GM12878 (cell line): Measurements from ENCODE around the gene RNF148. TPM values are rescaled to one million over a fixed set of nuclear protein-coding genes. Genes with fewer than 3 reads are reported as not detected.

Experiments
- ATAC-seq: fragments of 200-7000 bp; cut with Tn5 transposase; 3 replicates; pipeline ENCODE4 v1.9.1; 2020; ENCODE audit warnings: mild to moderate bottlenecking, moderate library complexity
- BruUV-seq: library from RNA; stranded (reverse); fragments of 400-500 nt; replicated peaks from 2 replicates; lab custom pipeline; 2021; lab: Mats Ljungman, UMichigan
- CTCF ChIA-PET: fragments of 300-600 bp; sonication (Branson Sonifier 250); formaldehyde crosslinking; extraction: SDS; loops from one replicate; lab custom pipeline; 2021; ENCODE audit warnings: inconsistent platforms; lab: Yijun Ruan, JAX
- POLR2A ChIA-PET: fragments of 350-600 bp; formaldehyde crosslinking; extraction: SDS; loops from one replicate; lab custom pipeline; 2021; ENCODE audit warnings: inconsistent platforms; lab: Charles Lee
- RAD21 ChIA-PET: fragments of 300-600 bp; sonication (Branson Sonifier 250); formaldehyde crosslinking; loops from one replicate; lab custom pipeline; 2023; ENCODE audit warnings: antibody characterized with exemption; ENCODE audit not compliant: unreplicated experiment; lab: Charles Lee
- SMC1A ChIA-PET: fragments of 300-600 bp; sonication (Branson Sonifier 250); formaldehyde crosslinking; loops from one replicate; lab custom pipeline; 2023; ENCODE audit not compliant: unreplicated experiment, uncharacterized antibody; lab: Charles Lee
- DNase-seq: peaks from one replicate; pipeline ENCODE4 v3.0.0-alpha.2; 2011; ENCODE audit warnings: low read depth, low spot score
- FAIRE-seq: peaks from 3 replicates; lab custom pipeline; 2011; peaks lifted over from hg19 to GRCh38; lab: Jason Lieb, UNC
- H2AFZ ChIP-seq: 2 replicates; pipeline ENCODE4 v1.6.0; 2011; ENCODE audit warnings: low read depth, low read length, control low read depth; ENCODE audit not compliant: control insufficient read depth
- H3K27ac ChIP-seq: 2 replicates; pipeline ENCODE4 v1.5.1; 2011; ENCODE audit warnings: control low read depth; ENCODE audit not compliant: control insufficient read depth, insufficient read depth
- H3K27me3 ChIP-seq, 2 experiments: replicated peaks in 1 of 2; 2 replicates each; pipeline versions ENCODE4 v1.6.0 to v1.6.1; 2011; ENCODE audit warnings: low read length in 1 of 2; ENCODE audit not compliant: control insufficient read depth in 2 of 2, insufficient read depth in 2 of 2
- H3K36me3 ChIP-seq, 2 experiments: 2 replicates each; pipeline ENCODE4 v1.5.1; 2011; ENCODE audit warnings: low read length in 1 of 2; ENCODE audit not compliant: control insufficient read depth in 2 of 2, insufficient read depth in 2 of 2
- H3K4me1 ChIP-seq: 2 replicates; pipeline ENCODE4 v1.6.1; 2011; ENCODE audit warnings: mild to moderate bottlenecking, low read length, moderate library complexity, mixed read lengths; ENCODE audit not compliant: control insufficient read depth, insufficient read depth
- H3K4me2 ChIP-seq: 2 replicates; pipeline ENCODE4 v1.6.0; 2011; ENCODE audit warnings: control low read depth; ENCODE audit not compliant: control insufficient read depth, insufficient read depth
- H3K4me3 ChIP-seq: fragments of 200-600 bp; sonication (generic); 2 replicates; pipeline ENCODE4 v1.5.1; 2016
- H3K79me2 ChIP-seq: 2 replicates; pipeline ENCODE4 v1.6.0; 2011; ENCODE audit warnings: low read length; ENCODE audit not compliant: control insufficient read depth, insufficient read depth
- H3K9ac ChIP-seq: 2 replicates; pipeline ENCODE4 v1.8.0; 2011; ENCODE audit warnings: low read length, control low read depth, mixed read lengths; ENCODE audit not compliant: control insufficient read depth, insufficient read depth
- H3K9me3 ChIP-seq: replicated peaks from 3 replicates; pipeline ENCODE4 v1.5.1; 2011; ENCODE audit warnings: mild to moderate bottlenecking, low read length; ENCODE audit not compliant: control insufficient read depth, insufficient read depth
- H4K20me1 ChIP-seq: 2 replicates; pipeline ENCODE4 v1.6.0; 2011; ENCODE audit not compliant: control insufficient read depth, insufficient read depth
- ASH2L ChIP-seq: fragments of 300-600, 200-600 bp; sonication (generic); IDR thresholded peaks from 2 replicates; pipeline ENCODE4 v1.6.1; 2017; ENCODE audit warnings: low read depth, mild to moderate bottlenecking, borderline replicate concordance
- CBX3 ChIP-seq: fragments of 200-600 bp; sonication (generic); IDR thresholded peaks from 2 replicates; pipeline ENCODE4 v1.6.1; 2016; ENCODE audit warnings: low read depth, borderline replicate concordance
- CREB1 ChIP-seq: IDR thresholded peaks from 2 replicates; pipeline ENCODE4 v1.6.1; 2012; ENCODE audit warnings: low read depth, mild to moderate bottlenecking, inconsistent platforms
- JUND ChIP-seq: IDR thresholded peaks from 2 replicates; pipeline ENCODE4 v1.6.1; 2012; ENCODE audit warnings: low read depth, mild to moderate bottlenecking, low read length, improper control_type of control experiment, moderate library complexity
- MEF2A ChIP-seq: IDR thresholded peaks from 2 replicates; pipeline ENCODE4 v1.6.1; 2011; ENCODE audit warnings: low read depth, mild to moderate bottlenecking, low read length, moderate library complexity; ENCODE audit not compliant: insufficient read depth
- NFXL1 ChIP-seq: fragments of 450-650 bp; IDR thresholded peaks from 2 replicates; pipeline ENCODE4 v1.6.1; 2017; ENCODE audit warnings: antibody characterized with exemption, mild to moderate bottlenecking, borderline replicate concordance
- RB1 ChIP-seq: fragments of 450-650 bp; formaldehyde crosslinking; IDR thresholded peaks from 2 replicates; pipeline ENCODE4 v1.6.1; 2017; ENCODE audit warnings: mild to moderate bottlenecking, borderline replicate concordance
- RELA ChIP-seq: fragments of 450-650 bp; IDR thresholded peaks from 2 replicates; pipeline ENCODE4 v1.8.0; 2014; ENCODE audit warnings: borderline replicate concordance; ENCODE audit not compliant: partially characterized antibody
- TCF7 ChIP-seq: IDR thresholded peaks from 2 replicates; pipeline ENCODE4 v1.6.1; 2014; ENCODE audit warnings: antibody characterized with exemption, borderline replicate concordance
- YY1 ChIP-seq: IDR thresholded peaks from 2 replicates; pipeline ENCODE4 v1.6.1; 2011; ENCODE audit warnings: low read depth, mild to moderate bottlenecking, low read length
- ZNF207 ChIP-seq: fragments of 450-650 bp; IDR thresholded peaks from 2 replicates; pipeline ENCODE4 v1.6.1; 2014; ENCODE audit warnings: antibody characterized with exemption, mild to moderate bottlenecking, borderline replicate concordance
- WGBS: methylation state at CpG from one replicate; pipeline ENCODE4 v1.1.6; 2016; ENCODE audit warnings: low lambda C conversion rate; ENCODE audit not compliant: insufficient replicate concordance, insufficient coverage; ENCODE audit errors: missing lambda C conversion rate; 5-methylcytosine and 5-hydroxymethylcytosine counted together
- in situ Hi-C: fragments of 300-500 bp; cut with MboI; formaldehyde crosslinking; loops from 9 replicates; pipeline ENCODE4 v1.14.3; 2018; ENCODE audit warnings: mixed read lengths
- intact Hi-C: fragments of 100-400 bp; cut with micrococcal nuclease; formaldehyde crosslinking; loops from one replicate; pipeline ENCODE4 v1.14.2; 2022; ENCODE audit not compliant: unreplicated experiment
- polyA plus RNA-seq, 11 experiments: library from polyadenylated mRNA; depleted of rRNA in 4 of 11; unstranded in 6 of 11; stranded (reverse) in 5 of 11; fragments of >200 nt; fragmentation: Nextera tagmentation in 4 of 11; fragmentation: Illumina TruSeq in 1 of 11; extraction: Ambion mirVana in 4 of 11; extraction: Trizol in 1 of 11; gene quantifications; 1 replicate in 1 of 11; 2 replicates in 10 of 11; pipeline versions ENCODE4 v1.2.1 to v1.2.3, GENCODE V29; 2011 to 2016; ENCODE audit warnings: inconsistent platforms in 2 of 11, missing spikeins in 2 of 11, low read depth in 1 of 11
- total RNA-seq, 4 experiments: library from RNA; depleted of rRNA in 3 of 4; stranded (reverse); fragments of >200 nt in 3 of 4; fragmentation: Illumina TruSeq in 1 of 4; extraction: Trizol in 1 of 4; gene quantifications; 2 replicates each; pipeline versions ENCODE4 v1.2.1 to v1.2.3, GENCODE V29; 2013 to 2021
- TF ChIP-seq, protein P1 (sequence below): IDR thresholded peaks from 2 replicates; pipeline ENCODE4 v1.6.1; 2012; ENCODE audit warnings: low read depth, low read length, improper control_type of control experiment
- TF ChIP-seq, protein P2 (sequence below): IDR thresholded peaks from 2 replicates; pipeline ENCODE4 v1.6.1; 2011; ENCODE audit warnings: low read depth, low read length, improper control_type of control experiment, borderline replicate concordance
- TF ChIP-seq, protein P3 (sequence below): fragments of 450-650 bp; IDR thresholded peaks from 2 replicates; pipeline ENCODE4 v1.6.1; 2016; ENCODE audit warnings: mild to moderate bottlenecking, moderate library complexity, borderline replicate concordance

The RNF148 gene
- total and polyA plus RNA-seq, 10 of the 15 experiments (the other 5 are each of a cell fraction or from before 2014, with no cell fraction given), result 0.06 to 0.22 (median 0.17) TPM; not detected in 7

DNA sequence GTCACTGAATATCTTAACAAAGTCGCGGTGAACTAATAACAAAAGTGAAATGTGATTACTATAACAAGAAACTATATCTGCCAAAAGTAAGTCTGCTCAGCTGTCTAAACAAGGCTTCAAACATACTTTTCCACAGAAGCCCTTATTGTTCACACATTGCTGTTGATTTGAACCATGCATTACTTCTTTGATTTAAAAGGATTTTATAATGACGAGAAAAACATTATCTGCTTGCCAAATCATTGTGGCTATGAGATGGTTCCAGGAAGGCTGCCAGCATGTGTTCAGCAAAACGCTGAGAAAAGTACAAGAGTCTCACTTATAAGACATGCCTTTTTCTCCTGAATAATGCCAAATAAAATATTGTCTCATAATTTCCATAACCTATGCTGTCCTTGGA, 28.2 kb downstream of the RNF148 start:
- no peak for DNase-seq
- ChIA-PET RAD21 (interaction anchor here (1.3 to 1.8 kb wide), 2 partner anchors 37 to 124 kb away, joined by 3 to 5 read pairs; no protein-coding TSS in a partner anchor), CTCF (interaction anchor here (0.6 to 1.0 kb wide), 3 partner anchors 31 to 145 kb away, joined by 3 to 4 read pairs (median 3); no protein-coding TSS in a partner anchor), SMC1A (interaction anchor here (1.1 to 1.4 kb wide), 3 partner anchors 9 to 174 kb away, joined by 4 to 5 read pairs (median 4); no protein-coding TSS in a partner anchor), POLR2A (no interaction called here)
- H3K4me1 ChIP-seq, result no peaks in the 10 kb centered on the region
- BruUV-seq, result no TSS peak
- WGBS, result 79% methylated on average over 4 of the region's 4 CpGs
- H3K4me3 ChIP-seq, result no peak overlapping the region
- TF ChIP-seq, protein P1, sequence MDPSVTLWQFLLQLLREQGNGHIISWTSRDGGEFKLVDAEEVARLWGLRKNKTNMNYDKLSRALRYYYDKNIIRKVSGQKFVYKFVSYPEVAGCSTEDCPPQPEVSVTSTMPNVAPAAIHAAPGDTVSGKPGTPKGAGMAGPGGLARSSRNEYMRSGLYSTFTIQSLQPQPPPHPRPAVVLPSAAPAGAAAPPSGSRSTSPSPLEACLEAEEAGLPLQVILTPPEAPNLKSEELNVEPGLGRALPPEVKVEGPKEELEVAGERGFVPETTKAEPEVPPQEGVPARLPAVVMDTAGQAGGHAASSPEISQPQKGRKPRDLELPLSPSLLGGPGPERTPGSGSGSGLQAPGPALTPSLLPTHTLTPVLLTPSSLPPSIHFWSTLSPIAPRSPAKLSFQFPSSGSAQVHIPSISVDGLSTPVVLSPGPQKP, result no peak
- no peak for TF ChIP-seq ZNF207
- TF ChIP-seq YY1, result no peak
- no peak for TF ChIP-seq JUND
- no peak for TF ChIP-seq CREB1
- TF ChIP-seq RELA, result no peak
- TF ChIP-seq RB1, result no peak
- TF ChIP-seq, protein P2, sequence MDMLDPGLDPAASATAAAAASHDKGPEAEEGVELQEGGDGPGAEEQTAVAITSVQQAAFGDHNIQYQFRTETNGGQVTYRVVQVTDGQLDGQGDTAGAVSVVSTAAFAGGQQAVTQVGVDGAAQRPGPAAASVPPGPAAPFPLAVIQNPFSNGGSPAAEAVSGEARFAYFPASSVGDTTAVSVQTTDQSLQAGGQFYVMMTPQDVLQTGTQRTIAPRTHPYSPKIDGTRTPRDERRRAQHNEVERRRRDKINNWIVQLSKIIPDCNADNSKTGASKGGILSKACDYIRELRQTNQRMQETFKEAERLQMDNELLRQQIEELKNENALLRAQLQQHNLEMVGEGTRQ, result no peak
- no peak for TF ChIP-seq NFXL1
- no peak for TF ChIP-seq MEF2A
- TF ChIP-seq CBX3, result no peak
- TF ChIP-seq ASH2L, result no peak
- no peak for TF ChIP-seq TCF7
- TF ChIP-seq, protein P3, sequence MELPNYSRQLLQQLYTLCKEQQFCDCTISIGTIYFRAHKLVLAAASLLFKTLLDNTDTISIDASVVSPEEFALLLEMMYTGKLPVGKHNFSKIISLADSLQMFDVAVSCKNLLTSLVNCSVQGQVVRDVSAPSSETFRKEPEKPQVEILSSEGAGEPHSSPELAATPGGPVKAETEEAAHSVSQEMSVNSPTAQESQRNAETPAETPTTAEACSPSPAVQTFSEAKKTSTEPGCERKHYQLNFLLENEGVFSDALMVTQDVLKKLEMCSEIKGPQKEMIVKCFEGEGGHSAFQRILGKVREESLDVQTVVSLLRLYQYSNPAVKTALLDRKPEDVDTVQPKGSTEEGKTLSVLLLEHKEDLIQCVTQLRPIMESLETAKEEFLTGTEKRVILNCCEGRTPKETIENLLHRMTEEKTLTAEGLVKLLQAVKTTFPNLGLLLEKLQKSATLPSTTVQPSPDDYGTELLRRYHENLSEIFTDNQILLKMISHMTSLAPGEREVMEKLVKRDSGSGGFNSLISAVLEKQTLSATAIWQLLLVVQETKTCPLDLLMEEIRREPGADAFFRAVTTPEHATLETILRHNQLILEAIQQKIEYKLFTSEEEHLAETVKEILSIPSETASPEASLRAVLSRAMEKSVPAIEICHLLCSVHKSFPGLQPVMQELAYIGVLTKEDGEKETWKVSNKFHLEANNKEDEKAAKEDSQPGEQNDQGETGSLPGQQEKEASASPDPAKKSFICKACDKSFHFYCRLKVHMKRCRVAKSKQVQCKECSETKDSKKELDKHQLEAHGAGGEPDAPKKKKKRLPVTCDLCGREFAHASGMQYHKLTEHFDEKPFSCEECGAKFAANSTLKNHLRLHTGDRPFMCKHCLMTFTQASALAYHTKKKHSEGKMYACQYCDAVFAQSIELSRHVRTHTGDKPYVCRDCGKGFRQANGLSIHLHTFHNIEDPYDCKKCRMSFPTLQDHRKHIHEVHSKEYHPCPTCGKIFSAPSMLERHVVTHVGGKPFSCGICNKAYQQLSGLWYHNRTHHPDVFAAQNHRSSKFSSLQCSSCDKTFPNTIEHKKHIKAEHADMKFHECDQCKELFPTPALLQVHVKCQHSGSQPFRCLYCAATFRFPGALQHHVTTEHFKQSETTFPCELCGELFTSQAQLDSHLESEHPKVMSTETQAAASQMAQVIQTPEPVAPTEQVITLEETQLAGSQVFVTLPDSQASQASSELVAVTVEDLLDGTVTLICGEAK, result no peak
- H3K27me3 ChIP-seq, result no peaks in the 10 kb centered on the region
- H3K79me2 ChIP-seq, result no peaks in the 10 kb centered on the region
- intact Hi-C loops (no loop called here), in situ Hi-C loops (no loop called here)
- no peaks in the 10 kb centered on the region for H3K9me3 ChIP-seq
- H4K20me1 ChIP-seq, result no peaks in the 10 kb centered on the region
- H3K9ac ChIP-seq, result no peak overlapping the region
- H3K27ac ChIP-seq, result no peak overlapping the region
- ATAC-seq, result no peak
- no peak overlapping the region for H2AFZ ChIP-seq
- no peak for FAIRE-seq
- no peaks in the 10 kb centered on the region for H3K36me3 ChIP-seq
- H3K4me2 ChIP-seq, result no peak overlapping the region
